GM12878 (cell line): ENCODE data around the gene MGAT1. TPM values are rescaled to one million over a fixed set of nuclear protein-coding genes. Genes with fewer than 3 reads are reported as not detected.

Experiments used
- ATAC-seq: fragments of 200-7000 bp; cut with Tn5 transposase; 3 replicates; pipeline ENCODE4 v1.9.1; 2020; ENCODE audit warnings: mild to moderate bottlenecking, moderate library complexity
- BruUV-seq: library from RNA; stranded (reverse); fragments of 400-500 nt; replicated peaks from 2 replicates; lab custom pipeline; 2021; lab: Mats Ljungman, UMichigan
- CTCF ChIA-PET: fragments of 300-600 bp; sonication (Branson Sonifier 250); formaldehyde crosslinking; extraction: SDS; loops from one replicate; lab custom pipeline; 2021; ENCODE audit warnings: inconsistent platforms; lab: Yijun Ruan, JAX
- POLR2A ChIA-PET: fragments of 350-600 bp; formaldehyde crosslinking; extraction: SDS; loops from one replicate; lab custom pipeline; 2021; ENCODE audit warnings: inconsistent platforms; lab: Charles Lee
- RAD21 ChIA-PET: fragments of 300-600 bp; sonication (Branson Sonifier 250); formaldehyde crosslinking; loops from one replicate; lab custom pipeline; 2023; ENCODE audit warnings: antibody characterized with exemption; ENCODE audit not compliant: unreplicated experiment; lab: Charles Lee
- SMC1A ChIA-PET: fragments of 300-600 bp; sonication (Branson Sonifier 250); formaldehyde crosslinking; loops from one replicate; lab custom pipeline; 2023; ENCODE audit not compliant: unreplicated experiment, uncharacterized antibody; lab: Charles Lee
- DNase-seq: peaks from one replicate; pipeline ENCODE4 v3.0.0-alpha.2; 2011; ENCODE audit warnings: low read depth, low spot score
- FAIRE-seq: peaks from 3 replicates; lab custom pipeline; 2011; peaks lifted over from hg19 to GRCh38; lab: Jason Lieb, UNC
- H2AFZ ChIP-seq: 2 replicates; pipeline ENCODE4 v1.6.0; 2011; ENCODE audit warnings: low read depth, low read length, control low read depth; ENCODE audit not compliant: control insufficient read depth
- H3K27ac ChIP-seq: 2 replicates; pipeline ENCODE4 v1.5.1; 2011; ENCODE audit warnings: control low read depth; ENCODE audit not compliant: control insufficient read depth, insufficient read depth
- H3K27me3 ChIP-seq, 2 experiments: replicated peaks in 1 of 2; 2 replicates each; pipeline versions ENCODE4 v1.6.0 to v1.6.1; 2011; ENCODE audit warnings: low read length in 1 of 2; ENCODE audit not compliant: control insufficient read depth in 2 of 2, insufficient read depth in 2 of 2
- H3K36me3 ChIP-seq, 2 experiments: 2 replicates each; pipeline ENCODE4 v1.5.1; 2011; ENCODE audit warnings: low read length in 1 of 2; ENCODE audit not compliant: control insufficient read depth in 2 of 2, insufficient read depth in 2 of 2
- H3K4me1 ChIP-seq: 2 replicates; pipeline ENCODE4 v1.6.1; 2011; ENCODE audit warnings: mild to moderate bottlenecking, low read length, moderate library complexity, mixed read lengths; ENCODE audit not compliant: control insufficient read depth, insufficient read depth
- H3K4me2 ChIP-seq: 2 replicates; pipeline ENCODE4 v1.6.0; 2011; ENCODE audit warnings: control low read depth; ENCODE audit not compliant: control insufficient read depth, insufficient read depth
- H3K4me3 ChIP-seq: fragments of 200-600 bp; sonication (generic); 2 replicates; pipeline ENCODE4 v1.5.1; 2016
- H3K79me2 ChIP-seq: 2 replicates; pipeline ENCODE4 v1.6.0; 2011; ENCODE audit warnings: low read length; ENCODE audit not compliant: control insufficient read depth, insufficient read depth
- H3K9ac ChIP-seq: 2 replicates; pipeline ENCODE4 v1.8.0; 2011; ENCODE audit warnings: low read length, control low read depth, mixed read lengths; ENCODE audit not compliant: control insufficient read depth, insufficient read depth
- H3K9me3 ChIP-seq: replicated peaks from 3 replicates; pipeline ENCODE4 v1.5.1; 2011; ENCODE audit warnings: mild to moderate bottlenecking, low read length; ENCODE audit not compliant: control insufficient read depth, insufficient read depth
- H4K20me1 ChIP-seq: 2 replicates; pipeline ENCODE4 v1.6.0; 2011; ENCODE audit not compliant: control insufficient read depth, insufficient read depth
- CBFB ChIP-seq: IDR thresholded peaks from 2 replicates; pipeline ENCODE4 v1.6.1; 2016; ENCODE audit warnings: antibody characterized with exemption, low read depth
- DPF2 ChIP-seq: fragments of 450-650 bp; IDR thresholded peaks from 2 replicates; pipeline ENCODE4 v1.6.1; 2017; ENCODE audit warnings: mild to moderate bottlenecking
- ELK1 ChIP-seq: IDR thresholded peaks from 2 replicates; pipeline ENCODE4 v1.6.1; 2012; ENCODE audit warnings: low read depth, low read length, improper control_type of control experiment
- HCFC1 ChIP-seq: fragments of 150-350 bp; IDR thresholded peaks from 2 replicates; pipeline ENCODE4 v1.6.1; 2014; ENCODE audit warnings: low read length
- IRF5 ChIP-seq: fragments of 450-650 bp; IDR thresholded peaks from 2 replicates; pipeline ENCODE4 v1.6.1; 2017; ENCODE audit warnings: borderline replicate concordance
- MTA3 ChIP-seq: IDR thresholded peaks from 2 replicates; pipeline ENCODE4 v1.6.1; 2012; ENCODE audit warnings: low read length, inconsistent platforms, borderline replicate concordance
- PML ChIP-seq: IDR thresholded peaks from 2 replicates; pipeline ENCODE4 v1.6.1; 2012; ENCODE audit warnings: low read length, inconsistent platforms
- POLR2A ChIP-seq: IDR thresholded peaks from 2 replicates; pipeline ENCODE4 v1.6.1; 2011; ENCODE audit warnings: low read depth, mild to moderate bottlenecking, low read length
- PRDM15 ChIP-seq: fragments of 450-650 bp; formaldehyde crosslinking; IDR thresholded peaks from 2 replicates; pipeline ENCODE4 v1.4.0; 2020; ENCODE audit warnings: mild to moderate bottlenecking, moderate library complexity
- YBX1 ChIP-seq: fragments of 450-650 bp; IDR thresholded peaks from 2 replicates; pipeline ENCODE4 v1.6.1; 2016; ENCODE audit warnings: antibody characterized with exemption
- ZBTB11 ChIP-seq: fragments of 450-650 bp; formaldehyde crosslinking; IDR thresholded peaks from 2 replicates; pipeline ENCODE4 v1.5.0; 2022; ENCODE audit warnings: mild to moderate bottlenecking, missing genetic modification characterization
- WGBS: methylation state at CpG from one replicate; pipeline ENCODE4 v1.1.6; 2016; ENCODE audit warnings: low lambda C conversion rate; ENCODE audit not compliant: insufficient replicate concordance, insufficient coverage; ENCODE audit errors: missing lambda C conversion rate; 5-methylcytosine and 5-hydroxymethylcytosine counted together
- in situ Hi-C: fragments of 300-500 bp; cut with MboI; formaldehyde crosslinking; loops from 9 replicates; pipeline ENCODE4 v1.14.3; 2018; ENCODE audit warnings: mixed read lengths
- intact Hi-C: fragments of 100-400 bp; cut with micrococcal nuclease; formaldehyde crosslinking; loops from one replicate; pipeline ENCODE4 v1.14.2; 2022; ENCODE audit not compliant: unreplicated experiment
- polyA plus RNA-seq, 11 experiments: library from polyadenylated mRNA; depleted of rRNA in 4 of 11; unstranded in 6 of 11; stranded (reverse) in 5 of 11; fragments of >200 nt; fragmentation: Nextera tagmentation in 4 of 11; fragmentation: Illumina TruSeq in 1 of 11; extraction: Ambion mirVana in 4 of 11; extraction: Trizol in 1 of 11; gene quantifications; 1 replicate in 1 of 11; 2 replicates in 10 of 11; pipeline versions ENCODE4 v1.2.1 to v1.2.3, GENCODE V29; 2011 to 2016; ENCODE audit warnings: inconsistent platforms in 2 of 11, missing spikeins in 2 of 11, low read depth in 1 of 11
- total RNA-seq, 4 experiments: library from RNA; depleted of rRNA in 3 of 4; stranded (reverse); fragments of >200 nt in 3 of 4; fragmentation: Illumina TruSeq in 1 of 4; extraction: Trizol in 1 of 4; gene quantifications; 2 replicates each; pipeline versions ENCODE4 v1.2.1 to v1.2.3, GENCODE V29; 2013 to 2021

Gene MGAT1
- total and polyA plus RNA-seq, 10 of the 15 experiments (the other 5 are each of a cell fraction or from before 2014, with no cell fraction given): 3.1 to 88.4 (median 62.7) TPM

- DNase-seq (no peak), FAIRE-seq (no peak), ATAC-seq (no peak)
- no peaks in the 10 kb centered on the region for H3K27me3 ChIP-seq
- ChIA-PET CTCF (no interaction called here), POLR2A (no interaction called here), SMC1A (no interaction called here), RAD21 (no interaction called here)
- H3K9ac ChIP-seq: no peak overlapping the region
- in situ Hi-C loops: no loop called here
- H3K27ac ChIP-seq: no peak overlapping the region
- no peak overlapping the region for H3K4me2 ChIP-seq
- no TSS peak for BruUV-seq
- TF ChIP-seq ZBTB11 (no peak), YBX1 (no peak), PML (no peak), CBFB (no peak), POLR2A (no peak), DPF2 (no peak), ELK1 (no peak), MTA3 (no peak), PRDM15 (CRISPR knock-in tag) (no peak), IRF5 (no peak), HCFC1 (no peak)
- no peak overlapping the region for H2AFZ ChIP-seq
- peaks cover 7% of the 10 kb centered on the region for H3K79me2 ChIP-seq
- intact Hi-C loops: no loop called here
- H4K20me1 ChIP-seq: no peaks in the 10 kb centered on the region; the same call in 1 of the 2 replicates
- 100% methylated on average over 2 of the region's 2 CpGs for WGBS
- H3K36me3 ChIP-seq: peaks cover 1 to 16% of the 10 kb centered on the region in 2 experiments; a peak in 2 of 4 replicates
- no peak overlapping the region for H3K4me3 ChIP-seq
- no peaks in the 10 kb centered on the region for H3K4me1 ChIP-seq
- no peaks in the 10 kb centered on the region; the same call in 1 of the 3 replicates for H3K9me3 ChIP-seq
Observed at GRCh38 chr5:180839227-180839626, 36.6 kb upstream of the MGAT1 start.
